ENCODE data around the gene GOLPH3L.
"Not testable (repeated sequence)": the region's sequence is repeated elsewhere in the genome, so short reads cannot be mapped to it uniquely, and the experiment has no call there.

DNA sequence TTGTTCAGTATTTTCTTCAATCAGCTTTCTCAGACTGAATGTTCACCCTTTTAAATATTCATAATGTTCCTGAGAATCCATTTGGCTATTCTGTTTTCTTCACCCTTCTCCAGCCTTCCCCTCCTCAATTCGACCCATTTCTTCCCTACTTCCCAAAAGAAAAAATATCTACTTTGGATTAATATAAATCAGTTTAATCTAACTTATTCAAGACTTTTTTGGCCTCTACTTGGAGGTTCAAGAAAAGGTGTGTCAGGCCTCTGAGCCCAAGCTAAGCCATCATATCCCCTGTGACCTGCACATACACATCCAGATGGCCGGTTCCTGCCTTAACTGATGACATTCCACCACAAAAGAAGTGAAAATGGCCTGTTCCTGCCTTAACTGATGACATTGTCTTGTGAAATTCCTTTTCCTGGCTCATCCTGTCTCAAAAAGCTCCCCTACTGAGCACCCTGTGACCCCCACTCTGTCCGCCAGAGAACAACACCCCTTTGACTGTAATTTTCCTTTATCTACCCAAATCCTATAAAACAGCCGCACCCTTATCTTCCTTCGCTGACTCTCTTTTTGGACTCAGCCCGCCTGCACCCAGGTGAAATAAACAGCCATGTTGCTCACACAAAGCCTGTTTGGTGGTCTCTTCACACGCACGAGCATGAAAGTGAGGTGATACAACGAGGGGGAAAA lies 55.7 kb downstream of the GOLPH3L start:
- TF ChIP-seq, protein P1, sequence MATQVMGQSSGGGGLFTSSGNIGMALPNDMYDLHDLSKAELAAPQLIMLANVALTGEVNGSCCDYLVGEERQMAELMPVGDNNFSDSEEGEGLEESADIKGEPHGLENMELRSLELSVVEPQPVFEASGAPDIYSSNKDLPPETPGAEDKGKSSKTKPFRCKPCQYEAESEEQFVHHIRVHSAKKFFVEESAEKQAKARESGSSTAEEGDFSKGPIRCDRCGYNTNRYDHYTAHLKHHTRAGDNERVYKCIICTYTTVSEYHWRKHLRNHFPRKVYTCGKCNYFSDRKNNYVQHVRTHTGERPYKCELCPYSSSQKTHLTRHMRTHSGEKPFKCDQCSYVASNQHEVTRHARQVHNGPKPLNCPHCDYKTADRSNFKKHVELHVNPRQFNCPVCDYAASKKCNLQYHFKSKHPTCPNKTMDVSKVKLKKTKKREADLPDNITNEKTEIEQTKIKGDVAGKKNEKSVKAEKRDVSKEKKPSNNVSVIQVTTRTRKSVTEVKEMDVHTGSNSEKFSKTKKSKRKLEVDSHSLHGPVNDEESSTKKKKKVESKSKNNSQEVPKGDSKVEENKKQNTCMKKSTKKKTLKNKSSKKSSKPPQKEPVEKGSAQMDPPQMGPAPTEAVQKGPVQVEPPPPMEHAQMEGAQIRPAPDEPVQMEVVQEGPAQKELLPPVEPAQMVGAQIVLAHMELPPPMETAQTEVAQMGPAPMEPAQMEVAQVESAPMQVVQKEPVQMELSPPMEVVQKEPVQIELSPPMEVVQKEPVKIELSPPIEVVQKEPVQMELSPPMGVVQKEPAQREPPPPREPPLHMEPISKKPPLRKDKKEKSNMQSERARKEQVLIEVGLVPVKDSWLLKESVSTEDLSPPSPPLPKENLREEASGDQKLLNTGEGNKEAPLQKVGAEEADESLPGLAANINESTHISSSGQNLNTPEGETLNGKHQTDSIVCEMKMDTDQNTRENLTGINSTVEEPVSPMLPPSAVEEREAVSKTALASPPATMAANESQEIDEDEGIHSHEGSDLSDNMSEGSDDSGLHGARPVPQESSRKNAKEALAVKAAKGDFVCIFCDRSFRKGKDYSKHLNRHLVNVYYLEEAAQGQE (IDR thresholded peaks at IDR 0.05), result not testable (repeated sequence)
- TF ChIP-seq, protein P2, sequence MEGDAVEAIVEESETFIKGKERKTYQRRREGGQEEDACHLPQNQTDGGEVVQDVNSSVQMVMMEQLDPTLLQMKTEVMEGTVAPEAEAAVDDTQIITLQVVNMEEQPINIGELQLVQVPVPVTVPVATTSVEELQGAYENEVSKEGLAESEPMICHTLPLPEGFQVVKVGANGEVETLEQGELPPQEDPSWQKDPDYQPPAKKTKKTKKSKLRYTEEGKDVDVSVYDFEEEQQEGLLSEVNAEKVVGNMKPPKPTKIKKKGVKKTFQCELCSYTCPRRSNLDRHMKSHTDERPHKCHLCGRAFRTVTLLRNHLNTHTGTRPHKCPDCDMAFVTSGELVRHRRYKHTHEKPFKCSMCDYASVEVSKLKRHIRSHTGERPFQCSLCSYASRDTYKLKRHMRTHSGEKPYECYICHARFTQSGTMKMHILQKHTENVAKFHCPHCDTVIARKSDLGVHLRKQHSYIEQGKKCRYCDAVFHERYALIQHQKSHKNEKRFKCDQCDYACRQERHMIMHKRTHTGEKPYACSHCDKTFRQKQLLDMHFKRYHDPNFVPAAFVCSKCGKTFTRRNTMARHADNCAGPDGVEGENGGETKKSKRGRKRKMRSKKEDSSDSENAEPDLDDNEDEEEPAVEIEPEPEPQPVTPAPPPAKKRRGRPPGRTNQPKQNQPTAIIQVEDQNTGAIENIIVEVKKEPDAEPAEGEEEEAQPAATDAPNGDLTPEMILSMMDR (IDR thresholded peaks at IDR 0.05; ENCODE audit: low read depth, low read length, missing input control), result not testable (repeated sequence)
- TF ChIP-seq TAF1 (conservative IDR thresholded peaks at IDR 0.05); SP1 (IDR thresholded peaks at IDR 0.05); YY1 (IDR thresholded peaks at IDR 0.05); HNF4G (IDR thresholded peaks at IDR 0.05); RXRA (IDR thresholded peaks at IDR 0.05); GABPA (IDR thresholded peaks at IDR 0.05 in 1 of 2, conservative IDR thresholded peaks at IDR 0.05 in 1 of 2); RAD21 (IDR thresholded peaks at IDR 0.05); FOXA1 (IDR thresholded peaks at IDR 0.05); JUND (IDR thresholded peaks at IDR 0.05): not testable (repeated sequence)
- TF ChIP-seq, protein P3, sequence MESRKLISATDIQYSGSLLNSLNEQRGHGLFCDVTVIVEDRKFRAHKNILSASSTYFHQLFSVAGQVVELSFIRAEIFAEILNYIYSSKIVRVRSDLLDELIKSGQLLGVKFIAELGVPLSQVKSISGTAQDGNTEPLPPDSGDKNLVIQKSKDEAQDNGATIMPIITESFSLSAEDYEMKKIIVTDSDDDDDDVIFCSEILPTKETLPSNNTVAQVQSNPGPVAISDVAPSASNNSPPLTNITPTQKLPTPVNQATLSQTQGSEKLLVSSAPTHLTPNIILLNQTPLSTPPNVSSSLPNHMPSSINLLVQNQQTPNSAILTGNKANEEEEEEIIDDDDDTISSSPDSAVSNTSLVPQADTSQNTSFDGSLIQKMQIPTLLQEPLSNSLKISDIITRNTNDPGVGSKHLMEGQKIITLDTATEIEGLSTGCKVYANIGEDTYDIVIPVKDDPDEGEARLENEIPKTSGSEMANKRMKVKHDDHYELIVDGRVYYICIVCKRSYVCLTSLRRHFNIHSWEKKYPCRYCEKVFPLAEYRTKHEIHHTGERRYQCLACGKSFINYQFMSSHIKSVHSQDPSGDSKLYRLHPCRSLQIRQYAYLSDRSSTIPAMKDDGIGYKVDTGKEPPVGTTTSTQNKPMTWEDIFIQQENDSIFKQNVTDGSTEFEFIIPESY (IDR thresholded peaks at IDR 0.05), result not testable (repeated sequence)
